ENCODE data around the gene PAGE4.
A peak's percentile ranks its signal among the peaks of the same experiment; 100 is the strongest.

The PAGE4 gene

GRCh38 chrX:49829016-49829415 lies at the start of gene PAGE4:
Gene PAGE4 (plus strand): TSS chrX:49829303. CDS start chrX:49830429, 1,126 bp downstream.
- no peak for DNase-seq

- DNase-seq, result no peak
These were observed 44.3 kb upstream of the PAGE4 start for GRCh38 chrX:49784747-49785280.

DNA sequence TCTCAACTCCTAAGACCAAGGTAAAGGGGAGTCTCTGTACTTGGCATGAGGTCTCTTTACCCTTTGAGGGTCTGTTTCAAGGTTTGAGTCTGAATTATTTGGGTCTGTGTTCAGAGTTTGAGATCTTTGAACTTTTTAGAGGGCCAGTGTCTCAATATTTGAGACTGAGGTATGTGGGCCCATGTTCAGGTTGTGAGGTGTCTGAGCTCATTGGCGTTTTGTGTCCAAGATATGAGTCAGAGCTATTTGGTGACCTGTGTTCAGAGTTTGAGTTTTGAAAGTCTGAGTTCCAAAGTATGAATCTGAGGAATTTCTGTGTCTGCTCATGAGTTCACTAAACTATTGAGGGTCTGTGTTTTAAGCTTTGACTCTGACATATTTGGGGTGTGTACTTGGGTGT lies 36.7 kb upstream of the PAGE4 start:
- DNase-seq, result no peak

- no peak for DNase-seq
These were observed 35.4 kb upstream of the PAGE4 start for GRCh38 chrX:49793686-49794085.

- no peak for DNase-seq
These were observed 29.3 kb upstream of the PAGE4 start for GRCh38 chrX:49799828-49800227.

DNA sequence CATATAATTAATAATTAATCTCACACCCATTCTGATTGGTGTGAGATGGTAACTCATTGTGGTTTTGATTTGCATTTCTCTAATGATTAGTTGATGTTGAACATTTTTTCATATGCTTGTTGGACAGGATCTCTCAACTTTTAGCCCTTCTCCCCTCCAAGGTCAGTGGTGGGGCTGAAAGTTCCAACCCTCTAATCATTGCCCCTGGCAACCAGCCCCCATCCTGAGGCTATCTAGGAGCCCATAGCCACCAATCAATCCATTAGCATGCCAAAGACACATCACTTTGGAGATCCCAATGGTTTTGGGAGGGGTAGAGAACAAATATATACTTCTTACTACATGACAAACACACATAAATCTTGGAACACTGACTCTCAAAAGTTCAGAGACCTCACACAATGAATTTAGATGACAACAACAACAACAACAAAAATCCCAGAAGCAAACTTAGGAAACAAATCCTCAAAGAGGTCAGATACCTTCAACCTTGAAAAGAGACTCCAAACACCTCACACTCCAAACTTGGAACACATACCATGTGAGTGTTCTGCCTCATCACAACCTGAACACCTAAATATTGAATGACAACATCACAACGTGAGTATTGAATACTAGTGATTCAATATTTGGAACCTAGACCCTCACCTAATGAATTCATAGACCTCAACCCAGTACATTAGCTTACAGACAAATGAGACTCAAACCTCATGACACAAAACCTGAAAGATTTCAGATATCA lies 19.0 kb upstream of the PAGE4 start:
- no peak for DNase-seq

GRCh38 chrX:49812177-49812576 lies 16.9 kb upstream of the PAGE4 start:
- DNase-seq, result no peak

GRCh38 chrX:49816435-49816834 lies 12.7 kb upstream of the PAGE4 start:
- no peak for DNase-seq

DNA sequence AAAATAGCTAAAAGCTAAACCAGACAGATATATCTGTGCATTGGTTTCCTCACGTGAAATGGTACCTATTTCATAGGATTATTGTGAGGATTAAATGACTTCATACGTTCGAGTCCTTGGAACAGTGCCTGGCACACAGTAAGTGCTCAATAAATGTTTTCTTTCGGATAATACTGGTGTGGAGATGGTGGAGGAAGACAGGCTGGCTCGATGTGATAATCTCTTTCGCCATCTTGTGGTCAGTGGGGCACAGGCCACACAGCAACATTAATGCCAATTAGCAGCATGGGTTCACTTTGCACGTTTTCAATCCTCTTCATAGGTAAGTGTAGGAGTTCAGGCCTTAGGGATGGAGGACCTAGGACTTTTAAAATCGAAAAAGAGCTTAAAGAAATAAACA lies 9.3 kb downstream of the PAGE4 start:
- no peak for DNase-seq

- DNase-seq, result peak; percentile 46
These were observed 11.6 kb downstream of the PAGE4 start for GRCh38 chrX:49840679-49841078.

DNA sequence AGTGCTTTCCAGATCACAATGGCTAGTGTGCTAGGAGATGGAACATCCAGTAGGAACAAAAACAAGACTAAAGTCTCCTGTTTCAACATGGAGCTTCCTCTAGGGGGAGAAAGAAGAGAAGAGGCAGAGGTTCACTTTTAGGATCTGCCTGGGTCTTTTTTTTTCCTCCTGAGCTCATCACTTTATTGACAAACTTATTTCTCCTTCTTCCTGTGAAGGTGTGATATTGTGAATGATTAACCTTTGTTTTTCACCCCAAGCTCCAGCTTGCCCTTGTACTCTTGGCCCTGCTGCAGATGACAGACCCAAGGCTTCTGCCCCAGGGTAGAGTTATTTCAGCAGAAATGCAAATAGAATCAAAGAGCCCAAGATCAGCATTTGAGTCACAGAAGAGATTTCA lies 13.5 kb downstream of the PAGE4 start:
- DNase-seq, result no peak

DNA sequence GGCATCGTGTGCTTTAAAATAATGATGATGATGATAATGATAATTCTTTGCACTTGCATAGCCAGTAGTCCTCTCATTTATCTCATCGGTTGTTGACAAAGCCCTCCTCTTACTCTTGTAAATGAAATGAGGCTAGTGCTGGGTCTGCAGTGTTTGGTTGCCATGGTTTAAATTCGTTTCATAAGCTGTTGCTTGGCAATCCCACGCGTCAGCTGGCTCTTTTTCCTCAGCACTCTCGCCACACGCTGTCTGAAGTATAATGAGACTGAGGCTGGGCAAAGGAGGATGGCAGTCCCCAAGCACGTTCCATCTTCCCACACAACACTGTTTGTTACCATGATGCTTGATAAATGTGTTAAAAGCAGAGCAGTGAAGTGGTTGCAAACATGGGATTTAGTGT lies 15.5 kb downstream of the PAGE4 start:
- peak; percentile 81 for DNase-seq

DNA sequence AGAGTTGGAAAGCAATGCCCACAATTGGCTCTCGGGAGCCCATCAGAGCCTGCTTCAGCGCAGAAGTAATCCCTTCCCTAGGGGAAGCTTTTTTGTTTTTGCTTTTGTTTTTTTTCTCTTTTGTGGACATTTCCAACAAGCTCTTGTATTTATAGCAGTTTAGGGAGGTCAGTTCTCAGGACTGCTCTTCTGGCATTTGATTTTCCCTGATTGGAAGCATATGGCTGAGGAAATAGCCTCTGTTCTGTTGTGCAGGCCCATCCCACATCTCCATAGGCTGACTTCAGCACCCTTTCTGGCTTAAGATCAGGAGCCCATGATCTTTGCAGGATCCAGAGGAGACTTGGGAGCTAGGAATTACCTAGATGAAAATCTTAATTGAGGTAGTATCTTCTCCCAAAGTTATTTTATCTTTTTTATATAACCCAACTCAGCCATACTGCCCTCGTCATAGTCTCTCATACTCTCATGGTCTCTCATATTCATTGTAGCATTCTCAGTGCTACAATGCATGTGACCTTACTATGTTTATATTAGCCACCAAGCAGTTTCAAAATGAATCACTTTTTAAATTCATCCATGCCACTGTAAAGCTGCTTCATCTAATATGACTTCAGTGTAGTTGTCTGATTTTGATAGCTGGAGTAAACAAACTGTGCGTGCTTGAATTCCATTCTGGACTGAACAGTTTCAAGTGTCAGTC lies 16.7 kb downstream of the PAGE4 start:
- no peak for DNase-seq

DNA sequence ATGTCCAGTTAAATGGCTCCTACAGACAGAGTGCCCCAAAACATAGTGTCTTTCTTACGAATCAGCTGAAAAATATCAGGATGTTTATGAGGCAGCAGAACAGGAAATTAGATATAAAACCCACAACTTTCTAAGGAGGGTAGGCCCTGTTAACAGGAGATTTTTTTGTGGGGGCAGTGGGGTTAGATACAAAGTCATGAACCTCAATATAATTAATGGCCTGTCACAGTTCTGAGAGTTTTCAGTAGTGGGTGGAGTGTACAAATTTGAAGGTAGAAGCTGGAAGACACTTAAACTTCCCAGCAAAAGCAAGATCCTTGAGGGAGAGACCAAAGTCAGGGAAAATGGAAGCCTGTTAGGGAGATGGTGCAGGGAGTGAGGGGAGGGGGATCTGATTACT lies 17.4 kb downstream of the PAGE4 start:
- no peak for DNase-seq

DNA sequence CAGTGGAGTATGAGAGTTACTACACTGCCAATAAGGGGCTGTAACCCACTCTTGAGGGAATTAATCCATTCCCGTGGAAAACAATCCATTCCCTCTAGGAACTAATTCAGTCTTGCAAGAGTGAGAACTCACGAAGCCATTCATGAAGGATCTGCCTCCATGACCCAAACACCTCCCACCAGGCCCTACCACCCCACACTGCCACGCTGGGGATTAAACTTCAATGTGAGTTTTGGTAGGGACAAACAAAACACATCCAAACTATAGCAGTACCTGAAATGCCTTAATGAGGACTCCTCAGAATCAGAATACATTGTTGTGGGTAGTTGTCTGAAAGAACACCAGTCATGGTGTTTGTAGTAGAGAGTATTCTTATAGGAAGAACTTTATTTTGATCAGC lies 19.2 kb downstream of the PAGE4 start:
- DNase-seq, result no peak

DNA sequence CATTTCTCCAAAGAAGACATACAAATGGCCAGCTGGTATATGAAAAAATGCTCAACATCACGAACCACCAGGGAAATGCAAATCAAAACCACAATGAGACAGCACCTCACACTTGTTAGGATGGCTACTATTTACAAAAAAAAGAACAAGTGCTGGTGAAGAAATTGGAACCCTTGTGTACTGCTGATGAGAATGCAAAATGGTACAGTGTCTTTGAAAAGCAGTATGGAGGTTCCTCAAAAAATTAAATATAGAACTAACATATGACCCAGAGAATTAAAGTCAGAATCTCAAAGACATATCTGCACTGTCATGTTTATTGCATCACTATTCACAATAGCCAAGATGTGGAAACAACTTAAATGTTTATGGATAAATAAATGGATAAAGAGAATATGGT lies 20.9 kb downstream of the PAGE4 start:
- DNase-seq, result no peak

GRCh38 chrX:49853661-49854060 lies 24.6 kb downstream of the PAGE4 start:
- DNase-seq, result no peak

- DNase-seq, result no peak
These were observed 27.7 kb downstream of the PAGE4 start for GRCh38 chrX:49856819-49857218.

DNA sequence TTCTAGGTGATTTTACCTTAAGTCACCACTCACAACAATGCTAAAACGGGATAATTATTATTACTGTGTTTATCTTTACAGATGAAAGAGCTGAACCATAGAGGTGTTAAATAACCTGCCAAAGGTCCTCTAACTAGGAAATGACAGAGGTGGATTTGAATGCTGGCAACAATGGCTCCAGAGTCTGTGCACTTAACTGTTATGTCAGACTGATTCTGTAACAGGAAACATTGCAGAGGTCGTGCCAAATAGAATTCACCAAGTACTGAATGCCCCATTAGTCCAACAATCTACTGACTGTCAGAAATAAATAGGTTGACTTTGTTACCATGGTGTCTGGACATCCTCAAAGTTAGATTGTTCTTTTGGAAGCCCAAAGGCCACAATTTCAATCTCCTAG lies 29.2 kb downstream of the PAGE4 start:
- no peak for DNase-seq

DNA sequence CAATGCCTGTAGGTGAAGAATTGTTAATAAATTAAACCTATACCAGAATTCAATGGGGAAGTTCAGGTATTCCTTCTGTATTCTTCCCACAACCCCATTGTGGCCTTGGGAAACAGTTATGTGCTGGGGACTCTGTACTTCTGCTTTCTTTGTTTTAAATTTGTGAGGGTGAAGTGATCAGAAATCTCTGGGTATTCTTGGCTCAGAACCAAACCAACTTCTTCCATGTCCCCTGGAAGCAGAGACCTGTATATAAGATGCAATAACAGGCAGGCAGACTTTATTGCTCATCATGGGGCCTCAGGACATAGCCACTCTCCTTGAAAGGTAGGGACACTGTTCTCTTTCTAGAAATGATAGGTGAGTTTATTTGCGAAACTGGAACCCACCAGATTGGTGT lies 30.4 kb downstream of the PAGE4 start:
- no peak for DNase-seq

DNA sequence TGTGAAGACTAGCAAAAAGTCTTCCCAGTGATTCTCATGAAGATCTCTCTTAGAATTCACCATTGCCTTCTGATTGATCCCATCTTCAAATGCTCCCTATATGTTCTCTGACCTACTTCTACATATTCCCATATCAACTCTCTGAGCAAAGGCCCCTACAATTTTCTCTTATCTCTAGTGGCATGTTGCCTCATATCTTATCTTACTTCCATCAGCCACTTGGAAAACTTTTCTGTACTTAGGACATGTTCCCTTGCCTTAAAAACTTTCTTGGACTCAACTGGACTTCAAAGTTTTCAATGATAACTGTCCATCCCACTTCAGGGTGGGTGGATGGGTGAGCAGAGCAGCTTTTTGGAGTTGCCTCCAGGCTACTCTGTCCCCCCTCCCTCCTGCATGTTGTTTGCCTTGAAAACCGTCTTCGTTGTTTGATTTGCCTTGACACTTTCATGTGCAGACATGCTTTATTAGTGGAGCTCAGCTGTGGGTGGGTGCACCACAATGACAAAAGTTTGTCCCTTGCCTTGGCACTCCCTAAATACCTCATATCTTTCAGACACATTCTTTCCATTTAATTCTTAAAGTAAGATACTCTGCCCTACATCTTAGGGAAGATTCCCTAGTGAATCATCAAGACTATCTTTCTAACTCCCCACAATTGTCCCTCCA lies 31.9 kb downstream of the PAGE4 start:
- no peak for DNase-seq

DNA sequence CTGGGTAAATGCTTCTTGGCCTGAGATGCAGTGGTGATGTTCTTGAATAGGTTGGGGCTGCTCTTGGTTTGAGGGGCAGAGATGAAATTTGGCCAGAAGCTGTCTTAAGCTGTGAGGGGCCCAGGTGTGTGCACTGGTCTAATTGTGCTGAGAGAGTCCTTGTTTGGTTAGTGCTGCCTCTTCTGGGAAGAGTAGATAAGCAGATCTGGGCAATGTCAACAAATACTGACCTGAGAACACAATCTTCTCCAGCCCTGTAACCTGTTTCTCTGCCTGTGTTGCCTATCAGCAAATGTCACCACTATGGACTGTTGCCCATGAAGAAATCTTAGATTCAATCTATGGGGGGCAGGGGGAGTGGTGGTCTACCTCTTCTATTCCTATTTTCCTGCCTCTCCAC lies 33.0 kb downstream of the PAGE4 start:
- no peak for DNase-seq

DNA sequence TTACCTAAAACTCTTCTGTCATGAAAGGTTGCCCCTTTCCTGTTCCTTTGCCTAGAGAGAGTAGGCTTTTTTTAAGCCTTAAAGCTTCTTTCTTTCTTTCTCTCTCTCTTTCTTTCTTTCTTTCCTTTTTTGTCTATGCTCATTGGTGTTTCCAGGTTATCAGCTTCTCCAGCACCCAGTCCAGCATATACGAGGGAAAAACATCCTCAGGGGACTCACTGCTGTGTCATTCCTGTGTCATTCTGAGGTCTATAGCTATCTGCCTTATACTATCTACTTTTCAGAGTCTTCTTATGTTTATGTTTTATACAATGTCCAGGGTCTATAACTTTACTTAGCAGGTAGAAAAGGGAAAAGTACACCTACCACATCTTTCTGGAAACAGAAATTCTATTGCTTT lies 39.6 kb downstream of the PAGE4 start:
- DNase-seq, result no peak

- DNase-seq, result no peak
These were observed 47.6 kb downstream of the PAGE4 start for GRCh38 chrX:49876750-49877149.
